Adrenal gland (tissue), 12 donors: ENCODE measurements around the gene APBB2. TPM values are rescaled to one million over a fixed set of nuclear protein-coding genes. Genes with fewer than 3 reads are reported as not detected.
"Not testable (repeated sequence)": the region's sequence is repeated elsewhere in the genome, so short reads cannot be mapped to it uniquely, and the experiment has no call there.

Source experiments
- DNase-seq, 7 donors: peaks; one replicate each; pipeline ENCODE4 v3.0.0-alpha.2; 2019 to 2020
- H3K27ac ChIP-seq, 5 donors: fragments of 200-600 bp; sonication (generic) in 4 of 5; 1 replicate in 3 of 5; 2 replicates in 2 of 5; pipeline versions ENCODE4 v1.5.1 to v1.8.0; 2016 to 2020; ENCODE audit warnings: mild to moderate bottlenecking in 1 of 5
- H3K27me3 ChIP-seq: fragments of 200-600 bp; 2 replicates; pipeline ENCODE4 v1.8.0; 2021
- H3K36me3 ChIP-seq, 2 donors: fragments of 200-600 bp; replicated peaks in 1 of 2; 1 replicate in 1 of 2; 2 replicates in 1 of 2; pipeline versions ENCODE4 v1.5.1 to v1.8.0; 2018 to 2022
- H3K4me1 ChIP-seq, 2 donors: fragments of 200-600 bp; replicated peaks in 1 of 2; 1 replicate in 1 of 2; 2 replicates in 1 of 2; pipeline versions ENCODE4 v1.5.1 to v1.8.0; 2018 to 2021
- H3K4me3 ChIP-seq, 4 donors: fragments of 200-600 bp; sonication (generic) in 3 of 4; one replicate each; pipeline ENCODE4 v1.5.1; 2016 to 2018
- H3K9me3 ChIP-seq, 3 donors: fragments of 200-600 bp; sonication (generic) in 1 of 3; replicated peaks in 1 of 3; 1 replicate in 2 of 3; 2 replicates in 1 of 3; pipeline versions ENCODE4 v1.5.1 to v1.8.0; 2016 to 2021
- POLR2A ChIP-seq, 2 donors: fragments of 450-650 bp; IDR thresholded peaks; one replicate each; pipeline ENCODE4 v1.6.1; 2017; ENCODE audit warnings: antibody characterized with exemption in 2 of 2, mild to moderate bottlenecking in 2 of 2, moderate library complexity in 1 of 2
- WGBS, 4 donors: extraction: QIAGEN DNeasy Blood & Tissue Kit in 2 of 4; methylation state at CpG; one replicate each; pipeline versions ENCODE4 v1.1.5 to v1.1.7; 2013 to 2017; 5-methylcytosine and 5-hydroxymethylcytosine counted together
- intact Hi-C, 2 donors: fragments of 100-400 bp; cut with DNase I; formaldehyde crosslinking; loops; one replicate each; pipeline versions ENCODE4 v1.14.1 to v1.15.0; 2022 to 2023
- polyA plus RNA-seq, 3 donors: library from polyadenylated mRNA; stranded (reverse); fragments of 200-250 nt in 2 of 3; fragments of 350-450 nt in 1 of 3; fragmentation: Illumina TruSeq in 1 of 3; extraction: RNeasy Lipid Tissue Mini Kit (QIAGEN cat#74804) in 1 of 3; gene quantifications; one replicate each; pipeline ENCODE4 v1.2.3, GENCODE V29; 2013 to 2014
- total RNA-seq, 9 donors: library from RNA; depleted of rRNA in 4 of 9; stranded (reverse); fragments of >200 nt in 4 of 9; fragments of 120-200 nt in 1 of 9; fragmentation: NEBNext Ultra II Directional in 1 of 9; extraction: Animal tissue kit (Norgen Biotek cat#: 25700) in 1 of 9; gene quantifications; one replicate each; pipeline versions ENCODE4 v1.1.0 to v1.2.4, GENCODE V29; 2013 to 2023
- TF ChIP-seq, protein P1 (sequence below), 6 experiments: fragments of 450-650 bp in 4 of 6; fragments of 200-600 bp in 2 of 6; sonication (generic) in 1 of 6; IDR thresholded peaks; 1 replicate in 5 of 6; 2 replicates in 1 of 6; pipeline versions ENCODE4 v1.5.1 to v1.8.0; 2016 to 2021; ENCODE audit warnings: antibody characterized with exemption in 6 of 6, mild to moderate bottlenecking in 2 of 6, moderate library complexity in 1 of 6
- donor health status: healthy with polysubstance abuse.
- donor health status: Bipolar disorder and iron deficiency.
- donor health status: DM: yes; HTN: yes; CAD: no.
- donor health status: DM: no; HTN: no; CAD: no.
- donor health status: DM: no; HTN: no; CAD: no.
- donor health status: DM: yes; HTN: yes; CAD: no.

APBB2 gene
- total and polyA plus RNA-seq, 12 donors = 12.4 to 135 (median 39.7) TPM

DNA sequence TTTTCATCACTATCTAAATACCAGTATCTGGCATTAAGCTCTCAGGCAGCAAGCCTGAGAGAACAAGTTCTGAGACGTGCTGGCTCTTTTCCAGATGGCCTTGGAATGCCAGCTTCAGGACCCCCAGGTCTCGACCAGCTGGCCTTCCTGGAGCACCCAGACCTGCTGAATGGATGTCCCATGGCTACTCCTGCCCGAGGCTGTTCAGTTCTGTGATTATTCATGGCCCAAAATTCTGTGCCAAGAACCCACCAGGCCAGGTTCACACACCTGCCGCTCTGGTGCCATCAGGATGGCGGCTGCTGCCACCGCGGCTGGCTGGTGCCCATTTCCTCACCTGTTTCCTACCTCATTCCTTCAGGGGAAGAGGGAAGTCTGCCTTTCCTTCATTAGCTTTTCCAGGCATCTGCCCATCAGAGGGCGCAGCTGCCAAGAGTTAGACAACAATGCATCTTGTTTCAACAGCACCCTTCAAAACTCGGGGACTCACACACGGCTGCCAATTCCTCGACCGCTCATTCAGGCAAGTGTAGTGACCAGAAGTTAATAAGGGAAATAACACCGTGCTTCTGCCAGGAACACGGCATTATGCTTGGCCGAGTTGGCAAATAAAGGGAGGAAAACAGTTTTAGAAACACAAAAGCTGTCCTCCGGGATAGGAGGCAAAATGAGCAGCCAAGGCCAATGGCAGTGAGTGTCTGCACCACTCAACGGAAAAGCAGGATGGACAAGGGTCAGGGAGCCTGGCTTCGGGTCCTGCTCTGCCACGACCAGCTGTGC, 290.8 kb downstream of the APBB2 start:
- peaks cover 2 to 11% of the 10 kb centered on the region in 2 donors for H3K4me1 ChIP-seq
- WGBS, 4 donors = 73 to 84% (median 82%) methylated on average over 17 to 19 of the region's 19 CpGs
- intact Hi-C loops = loop anchor here in 1 of 2 donors (5.0 kb wide), 1 partner anchor 289 kb away; the partner anchor contains the start of gene APBB2
- no peaks in the 10 kb centered on the region for H3K27me3 ChIP-seq
- H3K4me3 ChIP-seq = no peak overlapping the region
- H3K9me3 ChIP-seq = no peaks in the 10 kb centered on the region
- no peak for TF ChIP-seq POLR2A (IDR thresholded peaks at IDR 0.05)
- TF ChIP-seq, protein P1, sequence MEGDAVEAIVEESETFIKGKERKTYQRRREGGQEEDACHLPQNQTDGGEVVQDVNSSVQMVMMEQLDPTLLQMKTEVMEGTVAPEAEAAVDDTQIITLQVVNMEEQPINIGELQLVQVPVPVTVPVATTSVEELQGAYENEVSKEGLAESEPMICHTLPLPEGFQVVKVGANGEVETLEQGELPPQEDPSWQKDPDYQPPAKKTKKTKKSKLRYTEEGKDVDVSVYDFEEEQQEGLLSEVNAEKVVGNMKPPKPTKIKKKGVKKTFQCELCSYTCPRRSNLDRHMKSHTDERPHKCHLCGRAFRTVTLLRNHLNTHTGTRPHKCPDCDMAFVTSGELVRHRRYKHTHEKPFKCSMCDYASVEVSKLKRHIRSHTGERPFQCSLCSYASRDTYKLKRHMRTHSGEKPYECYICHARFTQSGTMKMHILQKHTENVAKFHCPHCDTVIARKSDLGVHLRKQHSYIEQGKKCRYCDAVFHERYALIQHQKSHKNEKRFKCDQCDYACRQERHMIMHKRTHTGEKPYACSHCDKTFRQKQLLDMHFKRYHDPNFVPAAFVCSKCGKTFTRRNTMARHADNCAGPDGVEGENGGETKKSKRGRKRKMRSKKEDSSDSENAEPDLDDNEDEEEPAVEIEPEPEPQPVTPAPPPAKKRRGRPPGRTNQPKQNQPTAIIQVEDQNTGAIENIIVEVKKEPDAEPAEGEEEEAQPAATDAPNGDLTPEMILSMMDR (IDR thresholded peaks at IDR 0.05) = no peak
- peak in 1 of 7 donors; percentile 37 for DNase-seq
- H3K36me3 ChIP-seq = no peaks in the 10 kb centered on the region
- H3K27ac ChIP-seq = no peak overlapping the region

DNA sequence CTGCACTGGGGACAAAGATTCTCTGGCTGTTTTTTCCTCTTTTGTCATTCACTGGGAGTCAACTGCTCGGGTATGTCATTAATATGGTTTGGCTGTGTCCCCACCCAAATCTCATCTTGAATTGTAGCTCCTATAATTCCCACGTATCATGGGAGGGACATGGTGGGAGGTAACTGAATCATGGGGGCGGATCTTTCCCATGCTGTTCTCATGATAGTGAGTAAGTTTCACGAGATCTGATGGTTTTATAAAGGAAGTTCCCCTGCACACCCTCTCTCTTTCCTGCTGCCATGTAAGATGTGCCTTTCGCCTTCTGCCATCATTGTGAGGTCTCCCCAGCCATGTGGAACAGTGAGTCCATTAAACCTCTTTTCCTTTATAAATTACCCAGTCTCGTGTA, 294.4 kb downstream of the APBB2 start:
- intact Hi-C loops = loop anchor here in 1 of 2 donors (5.0 kb wide), 1 partner anchor 292 kb away; the partner anchor contains the start of gene APBB2
- not testable (repeated sequence) for DNase-seq, H3K36me3 ChIP-seq, H3K4me3 ChIP-seq, H3K27ac ChIP-seq, H3K27me3 ChIP-seq, H3K9me3 ChIP-seq
- WGBS, 4 donors = 87 to 96% (median 93%) methylated on average over 6 of the region's 6 CpGs
- H3K4me1 ChIP-seq = peaks cover 8 to 15% of the 10 kb centered on the region in 2 donors

DNA sequence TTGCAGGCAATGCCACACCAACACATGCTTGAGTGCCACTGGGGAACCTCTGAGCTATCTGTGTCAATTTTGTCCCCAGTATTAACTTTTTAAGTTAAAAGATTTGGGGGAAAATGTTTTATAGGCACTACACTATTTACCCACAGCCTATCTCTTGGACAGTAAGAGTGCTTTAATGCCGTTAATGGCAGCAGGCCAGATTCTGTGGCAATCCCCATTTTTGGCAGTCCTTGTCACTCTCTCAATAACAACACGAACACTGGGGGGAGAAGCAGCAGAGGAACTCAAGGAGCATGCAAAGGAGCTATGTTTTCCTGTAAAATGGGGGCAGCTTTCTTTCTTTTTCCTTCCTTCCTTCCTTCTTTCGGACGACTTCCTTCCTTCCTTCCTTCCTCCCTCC, 296.0 kb downstream of the APBB2 start:
- peak; percentile 76 to 92 (median 85) for DNase-seq
- H3K27ac ChIP-seq = no peak overlapping the region

DNA sequence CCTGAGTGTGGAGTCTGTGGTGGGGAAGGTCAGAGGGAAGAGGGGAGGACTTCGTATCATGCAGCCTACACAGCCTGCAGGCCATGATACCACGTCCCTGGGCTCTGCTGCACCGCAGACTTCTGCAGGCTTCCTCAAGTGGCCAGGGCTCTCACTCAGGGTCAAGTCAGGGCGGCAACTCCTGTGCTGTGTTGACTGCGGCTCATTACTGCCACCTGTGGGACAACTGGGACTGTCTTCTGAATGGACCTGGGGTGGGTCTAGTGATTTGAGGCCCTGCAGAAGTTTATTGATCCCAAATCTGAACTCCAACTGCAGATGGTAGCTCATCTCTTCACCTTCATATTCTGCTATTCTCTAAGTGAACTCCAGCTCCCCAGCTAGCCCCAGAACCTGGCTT, 297.5 kb downstream of the APBB2 start:
- Histone ChIP-seq H3K27ac (no peak overlapping the region), H3K4me3 (no peak overlapping the region), H3K36me3 (no peaks in the 10 kb centered on the region), H3K27me3 (no peaks in the 10 kb centered on the region), H3K4me1 (peaks cover 8 to 13% of the 10 kb centered on the region in 2 donors), H3K9me3 (no peaks in the 10 kb centered on the region)
- DNase-seq = peak in 6 of 7 donors; percentile 36 to 63 (median 54)
- TF ChIP-seq, protein P1 (IDR thresholded peaks at IDR 0.05) = peak in 5 of 6 experiments; percentile 9 to 35 (median 30)
- TF ChIP-seq POLR2A (IDR thresholded peaks at IDR 0.05) = no peak
- 67 to 80% (median 76%) methylated on average over 3 to 5 of the region's 5 CpGs for WGBS, 4 donors
- intact Hi-C loops = no loop called here

More for the DNA sequence above, 296.0 kb downstream of the APBB2 start:
- intact Hi-C loops = no loop called here
- Histone ChIP-seq H3K4me1 (peaks cover 8 to 13% of the 10 kb centered on the region in 2 donors), H3K9me3 (no peaks in the 10 kb centered on the region), H3K27me3 (no peaks in the 10 kb centered on the region), H3K36me3 (no peaks in the 10 kb centered on the region), H3K4me3 (no peak overlapping the region)
- WGBS, 4 donors = 20 to 37% (median 25%) methylated on average over 4 of the region's 4 CpGs
- no peak for TF ChIP-seq POLR2A (IDR thresholded peaks at IDR 0.05)
- TF ChIP-seq, protein P1 (IDR thresholded peaks at IDR 0.05) = no peak
